CD4-positive, alpha-beta T cell treated with Interleukin-21 for 1 hour (primary cell): ENCODE results near the gene CHRM4.

Experiments
- DNase-seq: peaks from one replicate; pipeline ENCODE4 v3.0.0-alpha.2; 2020

The CHRM4 gene

DNA sequence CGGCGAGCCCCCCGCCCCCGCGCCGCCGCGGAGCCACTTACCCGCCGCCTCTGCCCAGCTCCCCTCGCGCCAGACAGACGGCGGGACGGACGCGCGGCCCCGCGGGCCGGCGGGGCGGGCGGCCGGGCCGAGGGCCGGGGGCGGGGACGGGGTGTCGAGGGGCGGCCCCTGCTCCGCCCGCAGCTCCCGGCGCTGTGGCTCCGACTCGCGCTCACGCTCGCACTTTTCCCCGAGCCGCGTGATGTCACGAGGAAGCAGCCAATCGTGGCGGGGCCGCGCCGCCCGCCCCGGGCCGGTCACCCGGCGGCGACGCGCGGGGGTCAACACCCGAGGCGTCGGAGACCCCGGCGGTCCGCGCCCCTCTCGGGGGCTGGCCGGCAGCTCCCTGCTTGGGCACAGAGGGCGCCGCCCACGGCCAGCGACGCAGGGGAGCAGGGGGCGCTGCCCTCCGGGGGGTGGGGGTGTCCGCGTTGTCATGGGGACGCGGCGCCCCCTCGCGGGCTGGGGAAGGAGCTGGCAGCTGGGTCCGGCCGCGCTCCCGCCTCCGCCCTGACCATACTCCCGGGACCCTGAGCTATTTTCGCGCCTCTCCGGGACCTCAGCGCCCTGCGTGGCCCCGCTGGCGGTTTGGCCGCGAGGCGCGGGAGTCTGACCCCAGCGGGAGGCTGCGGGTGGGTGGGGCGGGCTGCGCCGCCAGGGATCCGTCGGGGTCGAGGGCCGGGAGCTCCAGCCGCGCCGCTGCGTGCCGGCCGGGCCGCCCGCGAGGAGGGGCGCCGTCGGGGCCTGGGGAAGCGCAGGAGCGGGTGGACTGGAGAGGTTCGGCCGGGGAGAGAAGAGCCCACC is at the start of gene CHRM4:
Gene CHRM4 (minus strand): TSS at position 199 of the 843 bp plus-strand sequence. CDS start 5,219 bp downstream, outside the sequence.
- no peak for DNase-seq

DNA sequence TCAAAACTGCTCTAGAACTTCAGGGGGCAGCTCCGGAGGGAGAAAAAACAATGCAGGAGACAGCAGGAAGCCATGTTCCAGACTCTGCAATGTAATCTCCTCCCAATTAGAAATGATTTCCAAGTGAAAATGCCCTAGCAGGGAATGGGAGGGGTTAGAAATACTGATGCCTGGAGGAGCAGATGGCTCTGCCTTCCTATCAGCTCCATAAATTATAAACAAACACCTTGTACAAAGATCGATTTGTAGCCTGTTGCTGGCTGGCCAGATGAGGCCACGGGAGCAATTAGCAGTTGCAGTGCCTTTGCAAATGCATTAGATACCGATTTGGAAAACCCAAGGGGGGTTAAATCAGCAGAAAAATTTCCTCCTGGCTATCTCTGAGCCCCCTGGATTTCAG is 46.6 kb upstream of the CHRM4 start:
- no peak for DNase-seq

GRCh38 chr11:46437122-46437689 is 45.6 kb upstream of the CHRM4 start:
- DNase-seq = no peak

- no peak for DNase-seq
Observed at GRCh38 chr11:46436113-46436512, 44.5 kb upstream of the CHRM4 start.

GRCh38 chr11:46435679-46436078 is 44.1 kb upstream of the CHRM4 start:
- DNase-seq = no peak

GRCh38 chr11:46431211-46431610 is 39.6 kb upstream of the CHRM4 start:
- no peak for DNase-seq

- no peak for DNase-seq
Observed at GRCh38 chr11:46429717-46430116, 38.1 kb upstream of the CHRM4 start.

- no peak for DNase-seq
Observed at GRCh38 chr11:46427364-46427763, 35.8 kb upstream of the CHRM4 start.

DNA sequence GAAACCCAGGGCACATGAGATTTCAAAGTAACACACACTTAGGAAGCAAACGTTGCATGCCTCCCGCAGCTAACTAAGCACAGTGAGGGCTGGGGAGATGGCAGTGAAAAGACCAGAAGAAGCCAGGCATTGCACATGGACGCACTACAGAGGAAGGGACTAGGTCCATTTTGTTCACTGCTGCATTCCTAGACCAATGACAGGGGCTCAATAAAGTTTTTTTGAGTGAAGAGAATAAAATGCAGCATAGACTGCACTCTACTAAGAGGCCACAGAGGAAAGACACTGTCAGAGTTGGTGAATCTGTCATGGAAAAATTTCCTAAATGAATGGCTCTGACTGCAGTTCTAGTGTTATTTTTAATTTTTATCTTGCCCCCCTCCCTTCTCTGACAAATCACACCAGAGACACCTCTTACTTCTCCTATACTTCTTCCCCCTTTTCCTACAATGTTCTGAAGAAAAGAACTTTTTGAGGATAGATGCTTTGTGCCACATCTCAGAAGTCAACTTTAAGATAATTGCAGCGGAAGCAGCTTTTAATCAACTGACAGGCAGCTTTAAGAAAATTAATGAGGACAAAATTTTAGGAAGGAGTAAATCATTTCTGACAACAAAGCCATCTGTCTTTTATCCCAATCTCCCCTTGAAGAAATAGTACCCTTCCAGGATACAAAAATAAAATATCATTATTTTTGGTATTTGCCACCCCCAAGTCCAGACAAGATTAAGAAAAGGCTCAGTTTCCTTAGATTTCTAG is 34.8 kb upstream of the CHRM4 start:
- no peak for DNase-seq

DNA sequence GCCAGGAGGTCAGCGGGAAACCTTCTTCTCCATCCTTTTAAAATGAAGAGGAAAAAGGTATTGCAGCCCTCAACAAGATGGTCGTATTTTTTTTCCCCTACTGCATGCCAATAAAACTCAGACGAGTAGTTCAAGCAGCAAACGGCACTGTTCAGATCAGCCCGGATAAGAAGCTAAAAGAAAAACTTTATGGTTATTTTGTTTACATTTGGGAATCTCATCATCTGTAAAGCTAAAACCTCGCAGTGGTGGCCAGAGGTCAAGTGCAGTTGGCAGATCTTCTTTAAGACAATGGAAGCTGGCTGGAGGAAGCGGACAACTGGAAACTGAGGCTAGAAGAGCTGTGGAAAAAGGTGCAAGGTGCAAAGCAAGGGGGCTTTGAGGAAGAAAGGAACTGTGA is 31.0 kb upstream of the CHRM4 start:
- no peak for DNase-seq

- no peak for DNase-seq
Observed at GRCh38 chr11:46421257-46421880, 29.8 kb upstream of the CHRM4 start.

DNA sequence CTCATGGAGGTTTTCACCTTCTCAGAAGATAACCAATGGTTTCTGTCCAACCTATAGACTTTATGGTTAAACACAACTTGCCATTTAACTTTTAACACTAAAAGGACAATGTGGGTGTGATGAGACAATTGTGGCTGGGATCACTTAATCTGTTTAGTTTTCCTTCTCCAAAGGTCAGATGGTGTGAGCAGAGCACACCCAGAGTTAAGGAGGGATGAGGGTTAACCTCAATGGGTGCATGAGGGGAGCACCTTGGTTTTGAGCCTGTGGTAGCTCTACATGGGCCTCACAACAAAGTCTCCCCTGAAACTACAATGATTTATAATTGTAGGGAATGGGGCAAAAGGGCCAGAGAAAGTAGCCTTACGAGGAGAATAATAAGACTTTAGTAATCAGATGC is 28.9 kb upstream of the CHRM4 start:
- DNase-seq = no peak

DNA sequence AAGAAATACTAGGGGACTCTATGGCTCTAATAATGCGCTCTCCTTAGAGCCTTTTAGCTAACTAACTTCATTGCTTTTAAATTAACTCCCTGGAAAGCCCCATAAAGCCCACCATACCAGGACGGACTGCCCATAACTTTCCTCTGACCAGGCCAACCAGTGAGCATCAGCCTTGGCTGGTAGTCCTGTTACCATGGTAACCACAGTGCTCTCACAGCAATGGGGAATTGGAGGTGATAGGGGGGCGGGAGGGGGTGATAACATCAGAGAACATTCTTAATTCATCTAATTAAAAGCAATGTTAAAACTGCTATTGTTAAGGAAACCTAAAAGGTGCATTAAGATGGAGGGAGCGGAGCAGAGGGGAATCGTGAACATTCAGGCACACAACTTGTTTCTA is 27.2 kb upstream of the CHRM4 start:
- no peak for DNase-seq

DNA sequence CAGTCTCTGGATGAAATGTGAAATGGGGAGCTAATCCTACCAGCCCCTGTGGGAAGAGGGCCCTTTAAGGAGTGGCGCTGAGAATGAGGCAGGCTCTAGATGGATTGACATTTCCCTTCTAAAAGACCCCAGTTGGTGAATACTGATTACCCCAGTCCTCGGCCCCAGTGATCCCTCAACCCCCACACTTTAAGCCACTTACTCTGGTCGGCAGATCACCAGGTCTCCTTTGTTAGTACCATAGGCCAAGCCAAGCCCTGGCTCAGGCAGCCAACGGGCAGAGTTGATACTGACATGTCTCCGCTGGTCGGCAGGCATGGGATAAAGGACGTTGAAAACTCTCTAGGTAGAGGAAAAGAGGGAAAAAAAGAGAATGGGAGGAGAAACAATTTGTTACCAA is 26.1 kb upstream of the CHRM4 start:
- DNase-seq = no peak

- DNase-seq = no peak
Observed at GRCh38 chr11:46414879-46415278, 23.3 kb upstream of the CHRM4 start.

DNA sequence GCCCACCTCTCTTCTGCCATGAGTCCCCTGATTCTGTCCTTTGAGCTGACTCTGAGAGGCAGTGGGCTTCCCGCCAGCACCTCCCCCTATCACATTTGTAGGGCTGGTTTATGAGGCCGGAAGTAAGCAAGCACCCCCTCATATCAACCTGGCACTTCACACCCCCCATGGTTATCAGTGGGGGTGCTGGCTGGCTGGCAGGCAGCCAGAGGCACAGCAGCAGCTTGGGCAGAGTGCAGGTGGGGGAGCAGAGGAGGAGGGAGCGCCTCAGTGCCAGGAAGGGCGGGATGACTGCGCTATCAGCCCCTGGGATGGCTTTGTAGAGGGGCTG is 22.9 kb upstream of the CHRM4 start:
- no peak for DNase-seq

DNA sequence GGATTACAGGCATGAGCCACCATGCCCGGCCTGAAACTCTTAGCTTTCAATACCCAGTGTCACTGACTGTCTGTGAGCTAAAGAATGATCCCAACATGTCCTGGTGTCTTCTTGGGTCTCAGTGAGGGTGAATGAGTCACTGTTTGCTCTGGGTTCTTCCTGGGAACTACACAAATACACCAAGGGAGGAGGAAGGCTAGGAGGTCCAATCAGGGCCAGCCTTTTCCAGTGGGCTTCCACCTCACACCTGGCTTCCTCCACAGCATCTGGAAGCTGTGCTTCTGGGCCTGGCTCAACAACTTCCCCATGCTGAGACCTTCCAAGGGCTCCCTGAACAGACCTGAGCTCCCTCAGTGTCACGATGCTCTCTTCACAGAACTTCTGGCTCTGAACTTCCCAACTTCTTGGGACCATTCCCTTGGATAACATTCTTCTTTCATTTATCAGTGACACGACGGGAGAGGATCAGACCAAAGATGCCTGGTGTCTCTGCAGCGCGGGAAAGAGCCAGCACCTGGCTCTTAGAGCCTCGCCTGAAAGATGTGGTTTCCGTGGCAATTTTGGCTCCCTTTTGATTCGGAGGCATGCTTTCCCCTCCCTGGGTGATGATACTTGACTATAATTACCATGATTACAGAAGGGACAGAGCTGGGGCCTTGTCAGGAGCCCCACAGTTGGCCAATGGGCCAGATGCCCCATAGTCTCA is 22.3 kb upstream of the CHRM4 start:
- no peak for DNase-seq

DNA sequence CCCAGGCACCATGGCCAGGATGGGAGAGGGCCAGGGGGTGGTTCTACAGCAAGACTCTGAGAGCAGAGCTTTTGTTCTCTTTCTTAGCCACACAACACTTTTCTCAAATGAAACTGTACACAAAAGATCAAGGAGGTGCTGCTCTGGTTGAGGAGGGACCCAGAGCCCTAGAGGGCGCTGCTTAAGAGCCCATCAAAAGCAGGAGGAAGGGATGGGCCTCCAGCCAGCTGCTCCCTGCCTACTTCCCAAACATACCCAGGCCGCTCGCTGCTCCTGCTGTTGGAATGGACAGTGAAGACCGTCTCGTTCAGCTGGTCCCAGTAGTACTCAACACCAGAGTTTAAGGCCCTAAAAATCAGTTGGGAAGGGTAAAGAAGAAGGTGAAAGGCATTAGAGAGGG is 18.4 kb upstream of the CHRM4 start:
- DNase-seq = no peak

DNA sequence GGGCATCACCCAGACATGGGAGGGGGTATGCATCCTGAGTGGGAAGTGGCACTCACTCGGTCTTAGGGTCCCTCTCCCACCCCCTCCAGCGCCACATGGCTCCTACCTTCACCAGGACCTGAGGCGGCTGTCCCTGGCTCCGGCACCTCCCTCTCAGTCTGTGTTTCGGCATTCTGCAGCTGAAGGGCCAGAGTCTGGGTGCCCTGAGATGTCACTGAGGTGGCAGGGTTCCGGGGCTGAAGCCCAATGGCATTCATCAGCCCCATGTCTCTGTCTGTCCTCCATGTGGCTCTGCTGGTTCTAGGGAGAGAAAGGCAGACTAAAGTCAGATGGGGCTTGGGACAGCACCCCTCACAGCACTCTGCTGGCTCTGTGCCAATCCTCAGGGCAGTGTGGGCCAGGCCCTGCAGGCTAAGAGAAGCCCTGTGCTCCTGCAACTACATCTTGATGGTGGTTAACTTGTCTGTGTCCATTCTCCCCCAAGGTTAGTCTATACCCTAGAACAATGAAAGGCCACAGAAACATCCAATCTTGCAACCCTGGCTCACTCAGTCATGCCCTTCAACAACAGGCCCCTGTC is 16.9 kb upstream of the CHRM4 start:
- DNase-seq = no peak

GRCh38 chr11:46407635-46408034 is 16.1 kb upstream of the CHRM4 start:
- no peak for DNase-seq

GRCh38 chr11:46404476-46405017 is 13.0 kb upstream of the CHRM4 start:
- DNase-seq = no peak
